Stimulated activated CD8-positive, alpha-beta memory T cell treated with anti-CD3 and anti-CD28 coated beads, Interleukin-15, amount 100 ng/mL, for 24 hours (primary cell): ENCODE measurements around the gene NFIX.

Source experiments
- DNase-seq: peaks from one replicate; pipeline ENCODE4 v3.0.0-alpha.2; 2020; ENCODE audit warnings: low read depth

The NFIX gene

DNA sequence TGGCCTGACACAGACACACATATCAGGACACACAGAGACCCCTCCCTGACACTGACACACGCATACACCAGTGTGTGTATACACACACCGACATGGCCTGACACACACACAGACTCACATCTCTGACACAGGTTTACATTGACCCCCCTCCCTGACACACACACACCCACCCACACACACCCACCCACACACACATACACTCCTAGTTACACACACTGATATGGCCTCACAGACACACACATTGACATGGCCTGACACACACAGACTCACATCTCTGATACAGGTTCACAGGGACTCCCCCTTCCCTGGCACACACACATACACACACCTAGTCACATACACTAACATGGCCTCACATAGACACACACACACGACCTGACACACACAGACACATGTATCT lies 4.4 kb upstream of the NFIX start:
- no peak for DNase-seq

DNA sequence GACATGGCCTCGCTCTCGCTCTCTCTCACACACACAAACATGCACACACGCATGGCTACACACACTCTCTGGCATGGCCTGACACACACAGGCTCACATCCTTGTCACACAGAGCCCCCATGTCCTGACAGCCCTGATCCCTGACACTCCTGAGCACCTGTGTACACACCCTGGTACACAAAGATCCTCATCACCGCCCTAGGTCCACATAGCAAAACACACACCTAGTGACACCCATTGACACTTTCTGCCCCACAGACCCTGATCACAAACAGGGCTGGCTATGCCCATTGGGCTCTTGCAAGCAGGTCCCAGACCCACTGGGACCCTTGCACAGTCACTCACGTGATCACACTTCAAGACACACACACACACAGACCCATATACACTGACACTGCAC lies 4.0 kb upstream of the NFIX start:
- DNase-seq: no peak

- DNase-seq: no peak
Observed at GRCh38 chr19:12992729-12993128, 2.5 kb upstream of the NFIX start.

- no peak for DNase-seq
Observed at GRCh38 chr19:12993562-12993961, 1.7 kb upstream of the NFIX start.

DNA sequence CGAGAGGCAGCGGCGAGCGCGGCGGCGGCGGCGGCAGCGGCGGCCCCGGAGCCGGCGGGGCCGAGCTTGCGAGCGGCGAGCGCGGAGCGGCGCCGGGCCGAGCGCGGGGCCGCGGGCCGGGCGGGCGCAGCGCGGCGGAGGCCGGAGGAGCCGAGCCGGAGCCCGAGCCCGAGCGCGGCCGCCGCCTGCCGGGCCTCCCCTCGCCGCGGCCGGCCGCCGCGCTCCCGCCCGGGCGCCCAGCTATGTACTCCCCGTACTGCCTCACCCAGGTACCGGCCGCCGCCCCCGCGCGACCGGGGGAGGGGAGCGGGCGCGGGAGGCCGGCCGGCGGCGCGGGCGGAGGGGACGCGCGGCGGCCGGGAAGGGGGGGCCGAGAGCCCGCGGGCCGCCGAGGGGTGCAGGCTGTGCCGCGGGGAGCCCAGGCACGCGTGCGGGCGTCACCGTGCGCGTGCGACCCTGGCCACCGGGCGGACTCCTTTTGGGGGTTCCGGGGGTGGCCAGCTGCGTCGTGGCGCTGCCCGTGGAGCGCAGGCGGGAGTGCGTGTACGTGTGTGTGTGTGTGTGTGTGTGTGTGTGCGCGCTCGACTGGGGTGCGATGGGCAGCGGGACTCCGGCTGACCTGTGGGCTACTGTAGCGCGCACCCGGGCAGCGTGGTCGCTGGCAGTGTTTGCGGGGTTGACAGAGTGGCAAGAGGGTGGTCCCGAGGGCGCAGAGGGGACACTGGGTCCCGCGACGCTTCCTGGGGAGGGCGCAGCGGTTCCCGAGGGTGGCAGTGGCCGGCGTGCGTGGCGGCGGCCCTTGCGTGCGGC lies 526 bp downstream of the NFIX start:
- no peak for DNase-seq

DNA sequence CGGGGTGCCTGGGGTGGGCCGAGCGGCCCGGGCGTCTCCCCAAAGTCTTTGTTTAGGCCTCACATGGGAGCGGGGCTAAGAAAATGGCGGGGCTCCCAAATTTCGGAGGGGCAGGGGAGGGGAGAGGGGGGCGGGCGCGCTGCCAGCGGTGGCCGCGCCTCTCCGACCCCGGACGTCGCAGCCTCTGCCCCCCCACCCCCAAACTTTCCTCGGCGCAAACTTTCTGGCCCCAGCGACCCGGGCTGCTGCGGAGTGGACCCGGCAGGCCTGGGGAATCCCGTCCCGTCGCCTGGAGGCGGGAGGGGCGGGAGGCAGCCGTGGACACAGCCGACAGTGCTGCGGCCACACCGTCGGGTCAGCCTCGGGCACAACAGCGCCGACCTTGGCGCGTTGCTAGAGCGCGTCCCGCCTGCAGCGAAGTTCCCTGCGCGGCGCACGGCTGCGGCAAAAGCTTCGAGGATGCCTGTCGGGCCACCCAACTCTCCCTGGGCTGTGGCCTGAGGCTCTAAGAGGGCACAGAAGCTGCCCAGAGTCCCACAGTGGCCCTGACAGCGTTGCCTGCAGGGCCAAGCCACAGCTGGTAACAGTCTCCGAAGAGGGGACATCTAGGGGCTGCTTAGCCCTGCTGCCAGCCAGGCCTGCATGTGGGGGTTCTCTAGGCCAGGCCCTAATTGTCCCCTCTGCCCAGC lies 1.3 kb downstream of the NFIX start:
- no peak for DNase-seq

DNA sequence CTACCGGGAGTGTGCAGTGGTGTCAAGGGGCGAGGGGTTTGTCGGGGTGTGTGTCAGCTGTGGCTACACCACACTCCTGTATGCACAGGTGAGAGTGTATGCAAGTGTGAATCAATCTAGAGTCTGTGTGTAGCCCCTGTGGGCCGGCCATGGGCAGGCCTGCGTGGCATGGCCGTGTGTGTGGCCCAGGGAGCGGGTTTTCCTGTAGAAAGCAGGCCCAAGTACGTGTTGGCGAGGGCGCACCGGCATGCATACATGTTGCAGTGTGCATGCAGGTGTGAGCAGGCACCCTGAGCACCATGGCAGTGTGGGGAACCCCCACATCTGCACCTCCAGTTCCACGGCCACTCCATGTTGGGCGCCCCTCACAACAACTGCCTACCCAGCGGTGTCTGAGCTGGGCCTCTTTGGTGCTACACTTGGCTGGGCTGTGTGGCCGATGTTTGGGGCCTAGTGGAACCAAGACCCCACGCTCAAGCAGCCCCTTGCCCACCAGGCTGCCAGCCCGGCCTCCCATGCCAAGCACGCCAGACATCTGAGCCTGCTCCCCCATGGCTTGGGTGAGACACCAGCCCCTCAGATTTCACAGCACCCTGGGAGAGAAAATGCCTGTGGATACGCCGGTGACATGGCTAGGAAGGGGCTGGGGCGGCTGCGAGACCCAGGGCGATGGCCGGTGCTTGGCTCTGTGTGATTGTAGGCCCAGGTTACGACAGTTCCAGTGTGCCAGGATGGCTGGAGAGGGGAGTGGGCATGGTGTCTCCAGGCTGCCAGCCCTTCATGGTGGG lies 2.1 kb downstream of the NFIX start:
- no peak for DNase-seq

GRCh38 chr19:12997967-12998940 lies 3.0 kb downstream of the NFIX start:
- DNase-seq: no peak

- DNase-seq: no peak
Observed at GRCh38 chr19:13001166-13001501, 5.9 kb downstream of the NFIX start.

DNA sequence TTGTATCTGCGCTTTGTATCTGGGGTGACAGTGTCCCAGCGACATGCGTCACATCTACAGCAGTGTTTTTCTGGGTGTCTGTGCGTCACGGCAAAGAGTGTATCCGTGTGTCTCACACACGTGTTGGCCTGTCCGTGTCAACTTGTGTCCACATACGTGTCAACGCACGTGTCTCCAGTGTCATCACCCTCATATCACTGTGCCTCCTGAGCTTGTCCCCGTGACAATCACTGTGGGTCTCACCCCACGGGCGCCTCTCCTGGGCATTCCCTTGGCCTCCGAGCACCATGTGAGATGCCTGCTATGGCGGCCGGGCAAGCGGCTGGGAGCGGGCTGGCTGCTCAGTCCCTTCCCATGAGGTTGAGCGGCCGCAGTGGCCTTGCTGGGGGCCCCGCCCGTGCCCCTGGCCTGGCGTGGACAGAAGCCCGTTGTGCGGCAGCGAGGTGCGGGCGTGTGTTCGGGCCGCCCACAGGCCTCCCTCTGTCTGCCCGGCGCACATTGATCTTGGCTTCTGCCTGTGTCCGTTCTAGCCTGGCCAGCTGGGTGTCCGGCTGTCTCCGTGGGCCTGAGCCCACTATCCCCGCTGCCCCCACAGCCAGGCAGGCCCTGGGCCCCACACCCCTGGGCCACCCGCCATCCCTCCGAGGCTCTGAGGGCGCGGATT lies 6.4 kb downstream of the NFIX start:
- DNase-seq: no peak

GRCh38 chr19:13002166-13002898 lies 7.1 kb downstream of the NFIX start:
- DNase-seq: no peak

DNA sequence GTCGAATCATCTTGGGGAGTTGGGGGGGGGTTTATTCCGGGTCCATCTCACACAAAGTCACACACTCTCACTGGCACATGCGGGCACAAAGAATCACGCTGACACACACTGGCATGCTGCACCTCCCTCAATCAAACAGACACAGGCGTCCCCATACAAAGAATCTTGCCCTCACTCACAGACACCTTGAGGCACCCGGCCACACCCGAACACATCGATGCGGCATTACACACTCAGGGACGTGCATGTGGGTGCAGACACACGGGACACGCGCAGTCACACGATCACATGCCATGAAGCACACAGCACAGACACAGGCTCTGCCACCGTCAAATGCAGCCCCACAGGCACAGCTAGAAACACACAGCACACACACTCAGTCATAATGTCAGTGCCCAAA lies 7.8 kb downstream of the NFIX start:
- no peak for DNase-seq

- DNase-seq: no peak
Observed at GRCh38 chr19:13004273-13004672, 9.0 kb downstream of the NFIX start.

DNA sequence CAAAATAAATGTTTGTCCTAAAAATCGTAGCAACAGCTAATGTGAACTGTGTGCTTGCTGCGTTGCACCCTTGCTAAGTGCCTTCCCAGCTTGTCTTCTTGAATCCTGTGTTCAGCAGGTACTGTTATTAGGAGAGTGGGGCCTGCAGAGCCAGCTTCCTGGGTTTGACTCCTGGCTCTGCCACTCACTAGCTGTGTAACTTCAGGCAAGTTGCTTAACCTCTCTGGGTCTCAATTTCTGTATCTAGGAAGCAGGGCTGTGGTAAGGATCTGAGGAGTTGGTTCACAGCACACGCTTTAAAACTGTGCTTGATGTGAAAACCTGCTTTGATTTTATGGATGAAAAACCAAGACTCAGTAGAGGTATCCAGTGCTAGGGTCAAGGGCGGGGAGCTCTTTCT lies 10.0 kb downstream of the NFIX start:
- DNase-seq: no peak

GRCh38 chr19:13005861-13006370 lies 10.6 kb downstream of the NFIX start:
- DNase-seq: no peak

DNA sequence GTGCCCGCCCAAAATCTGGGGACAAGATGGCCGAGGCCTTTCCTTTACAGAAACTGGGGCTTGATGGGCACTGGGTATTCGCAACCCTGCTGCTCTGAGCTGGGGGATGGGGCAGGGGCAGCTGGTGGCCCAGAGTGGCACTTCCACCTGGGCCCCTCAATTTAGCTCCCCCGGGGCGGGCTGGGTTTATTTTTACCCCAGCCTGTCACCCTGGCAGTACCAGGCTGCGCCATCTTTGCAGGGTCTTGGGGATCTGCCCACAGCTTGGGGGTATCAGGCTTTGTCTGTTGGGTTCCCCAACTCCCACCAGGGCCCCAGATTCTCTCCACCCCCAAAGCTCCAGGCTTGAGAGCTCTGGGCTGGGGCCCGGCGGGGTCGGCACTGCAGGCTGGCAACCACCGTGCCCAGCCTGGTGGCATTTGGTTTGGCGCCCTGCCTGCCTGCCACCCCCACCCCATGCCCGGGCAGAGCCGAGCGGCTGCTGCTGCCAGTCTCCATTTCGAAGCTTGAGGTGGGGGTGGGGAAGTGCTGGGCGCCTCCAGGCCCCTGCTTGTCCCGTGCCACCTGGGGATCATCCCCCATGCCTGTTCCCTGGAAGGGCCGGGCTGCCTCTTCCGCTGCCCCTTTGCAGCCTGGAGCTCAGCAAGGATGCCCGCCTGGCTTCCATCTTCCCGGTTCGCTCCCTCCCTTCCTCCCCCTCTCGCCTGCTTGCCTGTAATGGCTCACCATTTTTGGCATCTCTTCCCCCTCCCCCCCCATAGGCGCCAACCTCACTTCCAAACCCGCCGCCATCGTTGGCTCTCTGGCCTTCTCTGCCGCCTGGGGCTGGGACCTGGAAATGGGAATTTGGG lies 11.4 kb downstream of the NFIX start:
- no peak for DNase-seq

- DNase-seq: no peak
Observed at GRCh38 chr19:13007292-13008045, 12.2 kb downstream of the NFIX start.

DNA sequence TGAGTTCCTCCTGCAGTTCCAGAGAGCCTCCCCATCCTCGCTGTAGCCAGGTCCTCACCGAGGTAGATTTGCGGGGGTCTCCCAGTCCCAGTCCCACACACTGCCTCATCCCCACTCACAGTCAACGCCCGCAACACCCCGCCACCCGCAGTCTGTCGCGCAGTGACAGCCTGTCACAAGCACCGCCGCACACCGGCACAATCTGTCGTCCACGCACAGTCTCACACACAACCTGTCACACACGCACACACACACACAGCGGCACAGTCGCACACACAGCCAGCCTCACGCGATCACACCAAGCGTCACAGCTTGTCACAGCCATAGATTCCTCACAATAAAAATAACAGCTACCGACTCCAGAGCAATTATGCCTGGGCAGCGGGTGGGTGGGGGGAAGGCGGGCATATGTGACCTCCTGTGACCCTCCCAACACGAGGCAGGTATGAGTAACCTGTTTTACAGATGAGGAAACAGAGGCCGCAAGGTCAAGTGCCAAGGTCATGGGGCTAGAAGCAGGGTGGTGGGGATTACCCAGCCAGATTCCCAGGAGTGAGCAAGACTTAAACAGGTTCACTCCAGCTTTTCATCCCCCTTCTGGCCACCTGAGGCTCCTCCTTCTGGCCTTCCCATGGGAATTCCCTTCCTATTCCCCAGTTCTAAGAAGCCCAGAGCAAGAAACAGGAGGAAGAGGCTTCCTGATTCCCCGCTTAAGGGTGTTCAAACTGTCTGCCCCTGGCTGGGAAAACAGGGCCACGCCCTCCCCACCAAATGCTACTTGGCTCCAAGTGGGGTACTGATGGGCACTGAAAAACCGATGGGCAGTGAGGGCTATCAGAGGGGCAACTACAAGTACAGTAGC lies 13.9 kb downstream of the NFIX start:
- no peak for DNase-seq
